H1 (cell line): Measurements from ENCODE around the gene PARD3. TPM values are rescaled to one million over a fixed set of nuclear protein-coding genes. Genes with fewer than 3 reads are reported as not detected.

Experiments
- HDAC6 ChIP-seq: IDR thresholded peaks from one replicate; pipeline ENCODE4 v1.7.1; 2012; ENCODE audit warnings: low read depth, mild to moderate bottlenecking, inconsistent platforms, low read length, moderate library complexity
- PHF8 ChIP-seq: fragments of 200-600 bp; sonication (generic); conservative IDR thresholded peaks from 2 replicates; pipeline ENCODE4 v1.7.1; 2012; ENCODE audit warnings: low read depth, mild to moderate bottlenecking, inconsistent platforms, low read length, moderate library complexity
- RBBP5 ChIP-seq: IDR thresholded peaks from 2 replicates; pipeline ENCODE4 v1.7.1; 2012; ENCODE audit warnings: low read depth, mild to moderate bottlenecking, inconsistent platforms, low read length, moderate library complexity, borderline replicate concordance
- polyA plus RNA-seq, 7 experiments: library from polyadenylated mRNA; depleted of rRNA in 3 of 7; stranded (reverse) in 5 of 7; unstranded in 2 of 7; fragments of >200 nt in 5 of 7; fragments of 200-250 nt in 2 of 7; gene quantifications; 1 replicate in 5 of 7; 2 replicates in 1 of 7; 4 replicates in 1 of 7; pipeline versions ENCODE4 v1.2.1 to v1.2.3, GENCODE V29; 2011 to 2013; ENCODE audit warnings: missing spikeins in 2 of 7, mixed read lengths in 2 of 7
- total RNA-seq: library from RNA; stranded (reverse); fragmentation: NEBNext Ultra II Directional; extraction: Animal tissue kit (Norgen Biotek cat#: 25700); gene quantifications from 2 replicates; pipeline ENCODE4 v1.2.1, GENCODE V29; 2021
- TF ChIP-seq, protein P1 (sequence below): fragments of 300-600 bp; sonication (generic); IDR thresholded peaks from 2 replicates; pipeline ENCODE4 v1.7.1; 2012; ENCODE audit warnings: low read length, moderate library complexity, mild to moderate bottlenecking, inconsistent platforms; ENCODE audit not compliant: insufficient replicate concordance

The PARD3 gene
- total and polyA plus RNA-seq, 2 of the 8 experiments (the other 6 are each of a cell fraction or from before 2014, with no cell fraction given): 19.7 to 49.1 TPM

DNA sequence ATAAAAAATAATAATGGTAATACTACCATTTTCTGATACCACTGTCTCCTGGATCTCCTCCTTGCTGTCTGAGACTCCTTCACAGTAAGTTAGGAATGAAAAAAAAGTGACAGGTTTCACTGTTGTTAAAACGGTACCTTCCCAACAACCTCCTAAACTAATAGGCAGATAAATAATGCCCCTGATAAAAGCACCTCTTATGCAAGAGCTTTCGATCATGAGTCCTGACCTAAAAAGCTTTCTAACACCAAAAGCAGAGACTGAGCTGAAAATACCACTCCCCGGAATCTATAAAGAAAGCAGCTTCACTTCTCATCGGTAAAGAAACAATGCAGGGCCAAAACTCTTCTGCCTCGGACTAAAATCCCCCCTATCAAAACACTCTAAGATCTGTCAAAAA, 14.5 kb downstream of the PARD3 start (continued):
- TF ChIP-seq HDAC6 (no peak), PHF8 (no peak), RBBP5 (no peak)
- TF ChIP-seq, protein P1, sequence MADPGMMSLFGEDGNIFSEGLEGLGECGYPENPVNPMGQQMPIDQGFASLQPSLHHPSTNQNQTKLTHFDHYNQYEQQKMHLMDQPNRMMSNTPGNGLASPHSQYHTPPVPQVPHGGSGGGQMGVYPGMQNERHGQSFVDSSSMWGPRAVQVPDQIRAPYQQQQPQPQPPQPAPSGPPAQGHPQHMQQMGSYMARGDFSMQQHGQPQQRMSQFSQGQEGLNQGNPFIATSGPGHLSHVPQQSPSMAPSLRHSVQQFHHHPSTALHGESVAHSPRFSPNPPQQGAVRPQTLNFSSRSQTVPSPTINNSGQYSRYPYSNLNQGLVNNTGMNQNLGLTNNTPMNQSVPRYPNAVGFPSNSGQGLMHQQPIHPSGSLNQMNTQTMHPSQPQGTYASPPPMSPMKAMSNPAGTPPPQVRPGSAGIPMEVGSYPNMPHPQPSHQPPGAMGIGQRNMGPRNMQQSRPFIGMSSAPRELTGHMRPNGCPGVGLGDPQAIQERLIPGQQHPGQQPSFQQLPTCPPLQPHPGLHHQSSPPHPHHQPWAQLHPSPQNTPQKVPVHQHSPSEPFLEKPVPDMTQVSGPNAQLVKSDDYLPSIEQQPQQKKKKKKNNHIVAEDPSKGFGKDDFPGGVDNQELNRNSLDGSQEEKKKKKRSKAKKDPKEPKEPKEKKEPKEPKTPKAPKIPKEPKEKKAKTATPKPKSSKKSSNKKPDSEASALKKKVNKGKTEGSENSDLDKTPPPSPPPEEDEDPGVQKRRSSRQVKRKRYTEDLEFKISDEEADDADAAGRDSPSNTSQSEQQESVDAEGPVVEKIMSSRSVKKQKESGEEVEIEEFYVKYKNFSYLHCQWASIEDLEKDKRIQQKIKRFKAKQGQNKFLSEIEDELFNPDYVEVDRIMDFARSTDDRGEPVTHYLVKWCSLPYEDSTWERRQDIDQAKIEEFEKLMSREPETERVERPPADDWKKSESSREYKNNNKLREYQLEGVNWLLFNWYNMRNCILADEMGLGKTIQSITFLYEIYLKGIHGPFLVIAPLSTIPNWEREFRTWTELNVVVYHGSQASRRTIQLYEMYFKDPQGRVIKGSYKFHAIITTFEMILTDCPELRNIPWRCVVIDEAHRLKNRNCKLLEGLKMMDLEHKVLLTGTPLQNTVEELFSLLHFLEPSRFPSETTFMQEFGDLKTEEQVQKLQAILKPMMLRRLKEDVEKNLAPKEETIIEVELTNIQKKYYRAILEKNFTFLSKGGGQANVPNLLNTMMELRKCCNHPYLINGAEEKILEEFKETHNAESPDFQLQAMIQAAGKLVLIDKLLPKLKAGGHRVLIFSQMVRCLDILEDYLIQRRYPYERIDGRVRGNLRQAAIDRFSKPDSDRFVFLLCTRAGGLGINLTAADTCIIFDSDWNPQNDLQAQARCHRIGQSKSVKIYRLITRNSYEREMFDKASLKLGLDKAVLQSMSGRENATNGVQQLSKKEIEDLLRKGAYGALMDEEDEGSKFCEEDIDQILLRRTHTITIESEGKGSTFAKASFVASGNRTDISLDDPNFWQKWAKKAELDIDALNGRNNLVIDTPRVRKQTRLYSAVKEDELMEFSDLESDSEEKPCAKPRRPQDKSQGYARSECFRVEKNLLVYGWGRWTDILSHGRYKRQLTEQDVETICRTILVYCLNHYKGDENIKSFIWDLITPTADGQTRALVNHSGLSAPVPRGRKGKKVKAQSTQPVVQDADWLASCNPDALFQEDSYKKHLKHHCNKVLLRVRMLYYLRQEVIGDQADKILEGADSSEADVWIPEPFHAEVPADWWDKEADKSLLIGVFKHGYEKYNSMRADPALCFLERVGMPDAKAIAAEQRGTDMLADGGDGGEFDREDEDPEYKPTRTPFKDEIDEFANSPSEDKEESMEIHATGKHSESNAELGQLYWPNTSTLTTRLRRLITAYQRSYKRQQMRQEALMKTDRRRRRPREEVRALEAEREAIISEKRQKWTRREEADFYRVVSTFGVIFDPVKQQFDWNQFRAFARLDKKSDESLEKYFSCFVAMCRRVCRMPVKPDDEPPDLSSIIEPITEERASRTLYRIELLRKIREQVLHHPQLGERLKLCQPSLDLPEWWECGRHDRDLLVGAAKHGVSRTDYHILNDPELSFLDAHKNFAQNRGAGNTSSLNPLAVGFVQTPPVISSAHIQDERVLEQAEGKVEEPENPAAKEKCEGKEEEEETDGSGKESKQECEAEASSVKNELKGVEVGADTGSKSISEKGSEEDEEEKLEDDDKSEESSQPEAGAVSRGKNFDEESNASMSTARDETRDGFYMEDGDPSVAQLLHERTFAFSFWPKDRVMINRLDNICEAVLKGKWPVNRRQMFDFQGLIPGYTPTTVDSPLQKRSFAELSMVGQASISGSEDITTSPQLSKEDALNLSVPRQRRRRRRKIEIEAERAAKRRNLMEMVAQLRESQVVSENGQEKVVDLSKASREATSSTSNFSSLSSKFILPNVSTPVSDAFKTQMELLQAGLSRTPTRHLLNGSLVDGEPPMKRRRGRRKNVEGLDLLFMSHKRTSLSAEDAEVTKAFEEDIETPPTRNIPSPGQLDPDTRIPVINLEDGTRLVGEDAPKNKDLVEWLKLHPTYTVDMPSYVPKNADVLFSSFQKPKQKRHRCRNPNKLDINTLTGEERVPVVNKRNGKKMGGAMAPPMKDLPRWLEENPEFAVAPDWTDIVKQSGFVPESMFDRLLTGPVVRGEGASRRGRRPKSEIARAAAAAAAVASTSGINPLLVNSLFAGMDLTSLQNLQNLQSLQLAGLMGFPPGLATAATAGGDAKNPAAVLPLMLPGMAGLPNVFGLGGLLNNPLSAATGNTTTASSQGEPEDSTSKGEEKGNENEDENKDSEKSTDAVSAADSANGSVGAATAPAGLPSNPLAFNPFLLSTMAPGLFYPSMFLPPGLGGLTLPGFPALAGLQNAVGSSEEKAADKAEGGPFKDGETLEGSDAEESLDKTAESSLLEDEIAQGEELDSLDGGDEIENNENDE: no peak
